Neuronal stem cell (in vitro differentiated cells): ENCODE measurements around the gene C1orf21.

Experiments used
- DNase-seq: peaks from one replicate; pipeline ENCODE4 v3.0.0-alpha.2; 2013; ENCODE audit warnings: low spot score
- H2AFZ ChIP-seq: one replicate; pipeline ENCODE4 v1.6.1; 2013; ENCODE audit warnings: mild to moderate bottlenecking, low read length, inconsistent platforms
- H2AK5ac ChIP-seq: 2 replicates; pipeline ENCODE4 v1.6.1; 2013; ENCODE audit warnings: low read depth, mild to moderate bottlenecking, inconsistent platforms, low read length, moderate library complexity, mixed read lengths
- H2BK120ac ChIP-seq: 2 replicates; pipeline ENCODE4 v1.6.1; 2013; ENCODE audit warnings: low read depth, mild to moderate bottlenecking, inconsistent platforms, low read length, moderate library complexity, mixed read lengths
- H2BK12ac ChIP-seq: one replicate; pipeline ENCODE4 v1.6.1; 2013; ENCODE audit warnings: low read length, inconsistent platforms
- H2BK15ac ChIP-seq: 2 replicates; pipeline ENCODE4 v1.6.1; 2013; ENCODE audit warnings: mild to moderate bottlenecking, low read length, inconsistent platforms, mixed read lengths
- H2BK5ac ChIP-seq: one replicate; pipeline ENCODE4 v1.6.1; 2013; ENCODE audit warnings: inconsistent platforms, mild to moderate bottlenecking, low read length, moderate library complexity
- H3K14ac ChIP-seq: one replicate; pipeline ENCODE4 v1.6.1; 2013; ENCODE audit warnings: low read length, inconsistent platforms
- H3K18ac ChIP-seq: 2 replicates; pipeline ENCODE4 v1.6.1; 2013; ENCODE audit warnings: low read length, inconsistent platforms
- H3K23ac ChIP-seq: 2 replicates; pipeline ENCODE4 v1.6.1; 2013; ENCODE audit warnings: low read depth, mild to moderate bottlenecking, mixed read lengths, low read length, inconsistent platforms; ENCODE audit not compliant: poor library complexity
- H3K27ac ChIP-seq: replicated peaks from 3 replicates; pipeline ENCODE4 v1.5.1; 2013; ENCODE audit warnings: low read length, inconsistent platforms
- H3K27me3 ChIP-seq, 3 experiments: 2 replicates each; pipeline ENCODE4 v1.6.1; 2013; ENCODE audit warnings: low read length in 3 of 3, mild to moderate bottlenecking in 2 of 3, inconsistent platforms in 1 of 3, low read depth in 1 of 3, mixed read lengths in 1 of 3, moderate library complexity in 1 of 3; ENCODE audit not compliant: control insufficient read depth in 3 of 3, insufficient read depth in 3 of 3
- H3K36me3 ChIP-seq, 2 donors: replicated peaks in 1 of 2; 2 replicates each; pipeline ENCODE4 v1.6.1; 2013; ENCODE audit warnings: low read length in 2 of 2; ENCODE audit not compliant: control insufficient read depth in 2 of 2, insufficient read depth in 2 of 2
- H3K4ac ChIP-seq: 2 replicates; pipeline ENCODE4 v1.6.1; 2013; ENCODE audit warnings: inconsistent platforms, mild to moderate bottlenecking, low read length, moderate library complexity
- H3K4me1 ChIP-seq, 2 donors: 1 replicate in 1 of 2; 2 replicates in 1 of 2; pipeline ENCODE4 v1.6.1; 2013; ENCODE audit warnings: low read length in 2 of 2, low read depth in 1 of 2; ENCODE audit not compliant: control insufficient read depth in 2 of 2, insufficient read depth in 1 of 2
- H3K4me2 ChIP-seq: one replicate; pipeline ENCODE4 v1.6.1; 2013; ENCODE audit warnings: mild to moderate bottlenecking, low read length, inconsistent platforms; ENCODE audit not compliant: insufficient read depth, poor library complexity, severe bottlenecking
- H3K4me3 ChIP-seq, 2 donors: 2 replicates each; pipeline ENCODE4 v1.5.1; 2013; ENCODE audit warnings: low read length in 2 of 2, mild to moderate bottlenecking in 2 of 2, inconsistent platforms in 1 of 2, moderate library complexity in 1 of 2
- H3K79me1 ChIP-seq: one replicate; pipeline ENCODE4 v1.6.1; 2013; ENCODE audit warnings: low read depth, mild to moderate bottlenecking, inconsistent platforms, low read length, moderate library complexity
- H3K9ac ChIP-seq: one replicate; pipeline ENCODE4 v1.6.1; 2013; ENCODE audit warnings: mild to moderate bottlenecking, low read depth, low read length, inconsistent platforms; ENCODE audit not compliant: poor library complexity
- H3K9me3 ChIP-seq, 2 donors: replicated peaks in 1 of 2; 2 replicates each; pipeline versions ENCODE3 to v1.6.1; 2013; ENCODE audit warnings: low read length in 2 of 2, mild to moderate bottlenecking in 2 of 2, inconsistent platforms in 1 of 2, low read depth in 1 of 2, mixed read lengths in 1 of 2, moderate library complexity in 1 of 2; ENCODE audit not compliant: control insufficient read depth in 2 of 2, insufficient read depth in 1 of 2
- H4K8ac ChIP-seq: one replicate; pipeline ENCODE4 v1.6.1; 2013; ENCODE audit warnings: low read depth, mild to moderate bottlenecking, inconsistent platforms, low read length, moderate library complexity
- H4K91ac ChIP-seq: one replicate; pipeline ENCODE4 v1.6.1; 2013; ENCODE audit warnings: low read length, low read depth, mild to moderate bottlenecking, inconsistent platforms; ENCODE audit not compliant: poor library complexity
- WGBS, 2 donors: extraction: QIAGEN DNeasy Blood & Tissue Kit; methylation state at CpG; one replicate each; pipeline ENCODE4 v1.1.7; 2013; ENCODE audit warnings: missing lambda C conversion rate in 2 of 2, mixed read lengths in 1 of 2; ENCODE audit not compliant: insufficient read length in 2 of 2, insufficient replicate concordance in 1 of 2; ENCODE audit errors: extremely low coverage in 2 of 2; 5-methylcytosine and 5-hydroxymethylcytosine counted together

Gene C1orf21

GRCh38 chr1:184483101-184483683, 96.4 kb downstream of the C1orf21 start:
- no peak overlapping the region for H3K4ac ChIP-seq
- H3K23ac ChIP-seq, result no peak overlapping the region
- no peak overlapping the region for H4K8ac ChIP-seq
- H3K9me3 ChIP-seq, result peaks cover 0 to 8% of the 10 kb centered on the region in 2 donors
- H2BK12ac ChIP-seq, result no peak overlapping the region
- H2AK5ac ChIP-seq, result no peak overlapping the region
- no peaks in the 10 kb centered on the region for H3K79me1 ChIP-seq
- no peak overlapping the region for H3K4me3 ChIP-seq
- H2AFZ ChIP-seq, result no peak overlapping the region
- H3K27me3 ChIP-seq, result no peaks in the 10 kb centered on the region
- H3K18ac ChIP-seq, result no peak overlapping the region
- H3K9ac ChIP-seq, result no peak overlapping the region
- no peak overlapping the region for H2BK120ac ChIP-seq
- H3K36me3 ChIP-seq, result peaks cover 4 to 13% of the 10 kb centered on the region in 2 donors
- no peak overlapping the region for H2BK15ac ChIP-seq
- peaks cover 0 to 15% of the 10 kb centered on the region in 2 donors for H3K4me1 ChIP-seq
- H3K27ac ChIP-seq, result no peak overlapping the region
- no peak overlapping the region for H3K14ac ChIP-seq
- DNase-seq, result no peak
- H3K4me2 ChIP-seq, result no peak overlapping the region
- H2BK5ac ChIP-seq, result no peak overlapping the region
- no peak overlapping the region for H4K91ac ChIP-seq
- no CpG with 5 or more reads among the region's 3 CpGs for WGBS, 2 donors

- no peak for DNase-seq
- H3K4me3 ChIP-seq, result no peak overlapping the region
- H3K9me3 ChIP-seq, result no peaks in the 10 kb centered on the region
- no peak overlapping the region for H2BK120ac ChIP-seq
- no peak overlapping the region for H3K27ac ChIP-seq
- no peak overlapping the region for H2AFZ ChIP-seq
- no peak overlapping the region for H3K4me2 ChIP-seq
- peaks cover 0 to 2% of the 10 kb centered on the region in 2 donors for H3K36me3 ChIP-seq
- no peak overlapping the region for H3K18ac ChIP-seq
- no peaks in the 10 kb centered on the region for H3K27me3 ChIP-seq
- no peak overlapping the region for H3K4ac ChIP-seq
- no peak overlapping the region for H2AK5ac ChIP-seq
- no peak overlapping the region for H3K14ac ChIP-seq
- H3K4me1 ChIP-seq, result peaks cover 0 to 12% of the 10 kb centered on the region in 2 donors
- H2BK5ac ChIP-seq, result no peak overlapping the region
- no peak overlapping the region for H3K9ac ChIP-seq
- no peak overlapping the region for H4K8ac ChIP-seq
- H3K23ac ChIP-seq, result no peak overlapping the region
- WGBS, 2 donors, result no CpG with 5 or more reads among the region's 9 CpGs
- H2BK12ac ChIP-seq, result no peak overlapping the region
- no peak overlapping the region for H2BK15ac ChIP-seq
- H3K79me1 ChIP-seq, result no peaks in the 10 kb centered on the region
- no peak overlapping the region for H4K91ac ChIP-seq
Measured at GRCh38 chr1:184485751-184486723, 99.2 kb downstream of the C1orf21 start.

GRCh38 chr1:184486761-184487445, 100.1 kb downstream of the C1orf21 start:
- no peak overlapping the region for H2BK12ac ChIP-seq
- no peak overlapping the region for H3K27ac ChIP-seq
- no peak overlapping the region for H2AFZ ChIP-seq
- no peak overlapping the region for H2AK5ac ChIP-seq
- no peak overlapping the region for H3K23ac ChIP-seq
- no peak overlapping the region for H3K18ac ChIP-seq
- no peak for DNase-seq
- H2BK120ac ChIP-seq, result no peak overlapping the region
- no peak overlapping the region for H4K8ac ChIP-seq
- H3K14ac ChIP-seq, result no peak overlapping the region
- no peak overlapping the region for H2BK5ac ChIP-seq
- no peak overlapping the region for H3K9ac ChIP-seq
- H3K36me3 ChIP-seq, result peaks cover 0 to 2% of the 10 kb centered on the region in 2 donors
- H3K4ac ChIP-seq, result no peak overlapping the region
- no peaks in the 10 kb centered on the region for H3K79me1 ChIP-seq
- H3K27me3 ChIP-seq, result no peaks in the 10 kb centered on the region
- peaks cover 0 to 8% of the 10 kb centered on the region in 2 donors for H3K4me1 ChIP-seq
- H3K4me2 ChIP-seq, result no peak overlapping the region
- no peak overlapping the region for H4K91ac ChIP-seq
- no peak overlapping the region for H2BK15ac ChIP-seq
- no peaks in the 10 kb centered on the region for H3K9me3 ChIP-seq
- WGBS, 2 donors, result no CpG with 5 or more reads among the region's 6 CpGs
- no peak overlapping the region for H3K4me3 ChIP-seq
